Sciatic nerve (tissue), 2 donors: ENCODE data around the gene GJA3. TPM values are rescaled to one million over a fixed set of nuclear protein-coding genes. Genes with fewer than 3 reads are reported as not detected.

ENCODE experiments used
- ATAC-seq: fragments of 200-7000 bp; cut with Tn5 transposase; one replicate; pipeline ENCODE4 v1.9.1; 2020; ENCODE audit warnings: mild to moderate bottlenecking, moderate library complexity
- DNase-seq: peaks from one replicate; pipeline ENCODE4 v3.0.0-alpha.2; 2020; ENCODE audit warnings: low spot score
- intact Hi-C: fragments of 100-400 bp; cut with DNase I; formaldehyde crosslinking; loops from one replicate; pipeline ENCODE4 v1.14.2; 2022
- total RNA-seq: library from RNA; stranded (reverse); fragmentation: NEBNext Ultra II Directional; extraction: Animal tissue kit (Norgen Biotek cat#: 25700); gene quantifications from one replicate; pipeline ENCODE4 v1.2.1, GENCODE V29; 2021
- donor health status: DM: no; HTN: no; CAD: no.
- donor health status: DM: no; HTN: no; CAD: no.

Gene GJA3
- total RNA-seq, 1 donor from 2014 or later, result not detected

GRCh38 chr13:20137875-20138274 is 23.0 kb downstream of the GJA3 start:
- intact Hi-C loops, result no loop called here
- ATAC-seq (no peak), DNase-seq (no peak)

GRCh38 chr13:20136781-20137703 is 23.8 kb downstream of the GJA3 start:
- DNase-seq (no peak), ATAC-seq (no peak)
- intact Hi-C loops, result no loop called here

GRCh38 chr13:20134732-20135131 is 26.1 kb downstream of the GJA3 start:
- DNase-seq, result no peak
- intact Hi-C loops, result no loop called here
- ATAC-seq, result no peak

- DNase-seq (no peak), ATAC-seq (no peak)
- intact Hi-C loops, result no loop called here
Measured at GRCh38 chr13:20132052-20132634, 28.7 kb downstream of the GJA3 start.

GRCh38 chr13:20131057-20131832 is 29.6 kb downstream of the GJA3 start:
- ATAC-seq (no peak), DNase-seq (no peak)
- intact Hi-C loops, result no loop called here

- intact Hi-C loops, result no loop called here
- no peak for ATAC-seq
- DNase-seq, result no peak
Measured at GRCh38 chr13:20130652-20131051, 30.2 kb downstream of the GJA3 start.

- no peak for ATAC-seq
- intact Hi-C loops, result no loop called here
- no peak for DNase-seq
Measured at GRCh38 chr13:20130012-20130411, 30.8 kb downstream of the GJA3 start.

- ATAC-seq, result no peak
- no peak for DNase-seq
- intact Hi-C loops, result no loop called here
Measured at GRCh38 chr13:20129076-20129475, 31.8 kb downstream of the GJA3 start.

GRCh38 chr13:20128459-20128931 is 32.4 kb downstream of the GJA3 start:
- ATAC-seq, result no peak
- no peak for DNase-seq
- intact Hi-C loops, result no loop called here

GRCh38 chr13:20127562-20128458 is 33.0 kb downstream of the GJA3 start:
- intact Hi-C loops, result no loop called here

GRCh38 chr13:20127262-20127561 is 33.6 kb downstream of the GJA3 start:
- intact Hi-C loops, result no loop called here
- DNase-seq, result no peak
- peak; percentile 46 for ATAC-seq

More at GRCh38 chr13:20127562-20128458, 33.0 kb downstream of the GJA3 start:
- ATAC-seq (peak; percentile 88), DNase-seq (peak; percentile 74)

- ATAC-seq (no peak), DNase-seq (no peak)
- intact Hi-C loops, result no loop called here
Measured at GRCh38 chr13:20126541-20127261, 34.2 kb downstream of the GJA3 start.

GRCh38 chr13:20125783-20126165 is 35.1 kb downstream of the GJA3 start:
- DNase-seq (no peak), ATAC-seq (no peak)
- intact Hi-C loops, result no loop called here

GRCh38 chr13:20125129-20125782 is 35.6 kb downstream of the GJA3 start:
- intact Hi-C loops, result no loop called here
- ATAC-seq (no peak), DNase-seq (no peak)

- no peak for DNase-seq
- ATAC-seq, result no peak
- intact Hi-C loops, result no loop called here
Measured at GRCh38 chr13:20124303-20124702, 36.5 kb downstream of the GJA3 start.

GRCh38 chr13:20121159-20121525 is 39.7 kb downstream of the GJA3 start:
- intact Hi-C loops, result no loop called here
- ATAC-seq (no peak), DNase-seq (no peak)

- DNase-seq (no peak), ATAC-seq (no peak)
- intact Hi-C loops, result no loop called here
Measured at GRCh38 chr13:20119960-20120359, 40.9 kb downstream of the GJA3 start.
